GM23338 (cell line): ENCODE results near the gene TAF1B. TPM values are rescaled to one million over a fixed set of nuclear protein-coding genes. Genes with fewer than 3 reads are reported as not detected.

ENCODE experiments used
- ATAC-seq: fragments of 200-7000 bp; cut with Tn5 transposase; 3 replicates; pipeline ENCODE4 v1.9.1; 2020
- DNase-seq: peaks from one replicate; pipeline ENCODE4 v3.0.0-alpha.2; 2015; ENCODE audit warnings: low spot score
- H2AFZ ChIP-seq: fragments of 200-600 bp; sonication (generic); 2 replicates; pipeline ENCODE4 v1.8.0; 2016; ENCODE audit warnings: antibody characterized with exemption, mild to moderate bottlenecking, moderate library complexity
- H3F3A ChIP-seq: fragments of 200-600 bp; sonication (generic); replicated peaks from 2 replicates; pipeline ENCODE4 v1.8.0; 2017; ENCODE audit warnings: antibody characterized with exemption, mixed run types, low read depth
- H3K27ac ChIP-seq: fragments of 200-600 bp; sonication (generic); 2 replicates; pipeline ENCODE4 v1.6.1; 2016; ENCODE audit warnings: low read depth
- H3K27me3 ChIP-seq: fragments of 200-600 bp; sonication (generic); 2 replicates; pipeline ENCODE4 v1.8.0; 2016; ENCODE audit warnings: mild to moderate bottlenecking, mixed run types, moderate library complexity; ENCODE audit not compliant: insufficient read depth
- H3K36me3 ChIP-seq: fragments of 200-600 bp; sonication (generic); 2 replicates; pipeline ENCODE4 v1.8.0; 2016; ENCODE audit warnings: mild to moderate bottlenecking; ENCODE audit not compliant: insufficient read depth
- H3K4me1 ChIP-seq: fragments of 200-600 bp; sonication (generic); 2 replicates; pipeline ENCODE4 v1.8.0; 2016; ENCODE audit warnings: mild to moderate bottlenecking, moderate library complexity; ENCODE audit not compliant: insufficient read depth
- H3K4me2 ChIP-seq: fragments of 200-600 bp; sonication (generic); 2 replicates; pipeline ENCODE4 v1.7.1; 2017; ENCODE audit warnings: mixed run types
- H3K4me3 ChIP-seq: fragments of 200-600 bp; sonication (generic); 2 replicates; pipeline ENCODE4 v1.6.1; 2016; ENCODE audit warnings: mixed run types
- H3K79me2 ChIP-seq: fragments of 200-600 bp; sonication (generic); replicated peaks from 2 replicates; pipeline ENCODE4 v1.8.0; 2017; ENCODE audit warnings: mild to moderate bottlenecking; ENCODE audit not compliant: insufficient read depth
- H3K9me2 ChIP-seq: fragments of 200-600 bp; sonication (generic); 2 replicates; pipeline ENCODE4 v1.8.0; 2017; ENCODE audit not compliant: insufficient read depth
- H4K20me1 ChIP-seq: fragments of 200-600 bp; sonication (generic); replicated peaks from 2 replicates; pipeline ENCODE4 v1.8.0; 2017; ENCODE audit warnings: mild to moderate bottlenecking; ENCODE audit not compliant: insufficient read depth
- H3K27ac Mint-ChIP-seq: 2 replicates; pipeline ENCODE4 v1.8.0; 2020; ENCODE audit warnings: inconsistent platforms, mild to moderate bottlenecking, moderate library complexity, mixed read lengths
- H3K27me3 Mint-ChIP-seq: 3 replicates; pipeline ENCODE4 v1.8.0; 2022; ENCODE audit warnings: low read depth, mild to moderate bottlenecking, moderate library complexity, mixed read lengths, inconsistent platforms; ENCODE audit not compliant: insufficient read depth, poor library complexity
- H3K36me3 Mint-ChIP-seq: 3 replicates; pipeline ENCODE4 v1.8.0; 2021; ENCODE audit warnings: low read depth, mild to moderate bottlenecking, inconsistent platforms, moderate library complexity, mixed read lengths
- H3K4me1 Mint-ChIP-seq: 3 replicates; pipeline ENCODE4 v1.8.0; 2020; ENCODE audit warnings: mild to moderate bottlenecking, inconsistent platforms, mixed read lengths
- H3K4me3 Mint-ChIP-seq: 3 replicates; pipeline ENCODE4 v1.8.0; 2021; ENCODE audit warnings: moderate library complexity, mild to moderate bottlenecking, inconsistent platforms, mixed read lengths
- H3K9me3 Mint-ChIP-seq: 3 replicates; pipeline ENCODE4 v1.8.0; 2020; ENCODE audit warnings: moderate library complexity, mild to moderate bottlenecking, inconsistent platforms, mixed read lengths
- CREB1 ChIP-seq: fragments of 250-450 bp; sonication (Bioruptor Pico); IDR thresholded peaks from 2 replicates; pipeline ENCODE4 v1.5.0; 2020; ENCODE audit warnings: low read depth, mild to moderate bottlenecking, moderate library complexity
- NANOG ChIP-seq: IDR thresholded peaks from 2 replicates; pipeline ENCODE4 v1.6.1; 2016; ENCODE audit warnings: antibody characterized with exemption, borderline replicate concordance
- STAT1 ChIP-seq: IDR thresholded peaks from one replicate; pipeline ENCODE4 v1.6.1; 2016; ENCODE audit warnings: antibody characterized with exemption; ENCODE audit not compliant: unreplicated experiment
- ZNF331 ChIP-seq: fragments of 250-450 bp; sonication (Bioruptor Pico); IDR thresholded peaks from 2 replicates; pipeline ENCODE4 v1.5.0; 2020; ENCODE audit warnings: low read depth, mild to moderate bottlenecking, moderate library complexity
- polyA plus RNA-seq: library from polyadenylated mRNA; unstranded; fragments of >200 nt; fragmentation: Nextera tagmentation; extraction: Ambion mirVana; gene quantifications from 2 replicates; pipeline ENCODE4 v1.2.1, GENCODE V29; 2016
- total RNA-seq: library from RNA; depleted of rRNA; stranded (reverse); fragments of >200 nt; shearing (Covaris generic); gene quantifications from 2 replicates; pipeline ENCODE4 v1.2.3, GENCODE V29; 2014
- TF ChIP-seq, protein P1 (sequence below): fragments of 250-450 bp; sonication (Bioruptor Pico); IDR thresholded peaks from 2 replicates; pipeline ENCODE4 v1.5.0; 2020; ENCODE audit warnings: mild to moderate bottlenecking, moderate library complexity
- TF ChIP-seq, protein P2 (sequence below): IDR thresholded peaks from 2 replicates; pipeline ENCODE4 v1.6.1; 2016; ENCODE audit warnings: antibody characterized with exemption

Gene TAF1B
- total and polyA plus RNA-seq, 2 experiments from 2014 or later = 22.2 to 28.9 TPM

DNA sequence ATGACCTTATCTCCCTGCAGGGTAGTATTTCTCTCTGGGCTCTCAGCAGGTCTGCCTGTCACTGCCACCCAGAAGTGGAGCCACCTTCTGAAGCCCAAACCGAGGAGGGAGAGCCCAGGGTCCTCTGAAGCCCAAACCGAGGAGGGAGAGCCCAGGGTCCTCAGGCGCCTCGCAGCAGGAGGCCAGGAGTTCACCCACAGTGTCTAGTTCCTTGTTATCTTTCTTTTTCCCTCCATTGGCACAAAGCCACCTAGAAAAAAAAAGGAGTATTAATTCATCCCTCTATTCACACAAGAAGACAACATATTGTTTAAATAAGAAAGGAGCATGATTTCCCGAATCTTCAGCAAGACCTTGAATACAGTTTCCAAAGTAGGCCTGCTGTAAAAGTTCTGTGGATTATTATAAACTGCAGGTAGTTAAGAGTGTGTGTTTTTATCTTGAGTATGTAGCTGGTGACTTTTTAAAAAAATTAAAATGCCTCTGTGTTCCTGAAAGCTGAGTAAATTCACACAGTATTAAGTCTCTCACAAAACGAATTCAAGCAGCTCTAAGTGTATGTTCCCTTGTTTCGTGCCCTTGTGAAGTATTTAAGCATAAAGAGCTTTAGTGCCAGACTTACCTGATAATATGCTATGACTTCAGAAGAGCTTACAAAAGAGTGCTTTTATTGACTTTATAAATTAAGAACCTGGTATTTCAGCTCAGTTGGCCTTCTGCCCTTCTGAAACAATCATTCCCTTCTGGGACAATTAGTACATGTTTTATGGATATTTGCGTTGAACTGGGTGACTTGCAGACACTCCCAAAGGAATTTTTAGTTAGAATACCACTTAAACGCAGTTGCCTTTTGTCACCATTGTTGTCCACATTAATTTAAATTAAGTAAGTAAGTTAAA lies 96.6 kb downstream of the TAF1B start:
- ATAC-seq (no peak), DNase-seq (no peak)
- no peaks in the 10 kb centered on the region for H4K20me1 ChIP-seq
- no peaks in the 10 kb centered on the region for H3K27me3 ChIP-seq
- no peak overlapping the region for H3K4me2 ChIP-seq
- H3K36me3 ChIP-seq = no peaks in the 10 kb centered on the region
- Mint-ChIP-seq H3K9me3 (no peaks in the 10 kb centered on the region), H3K4me3 (no peak overlapping the region), H3K27me3 (peaks cover 3% of the 10 kb centered on the region), H3K27ac (no peak overlapping the region; the same call in 1 of the 2 replicates), H3K36me3 (peaks cover 6% of the 10 kb centered on the region; the same call in 1 of the 3 replicates), H3K4me1 (peaks cover 26% of the 10 kb centered on the region)
- H2AFZ ChIP-seq = no peak overlapping the region
- no peak for TF ChIP-seq STAT1
- H3K4me1 ChIP-seq = peaks cover 9% of the 10 kb centered on the region; the same call in 1 of the 2 replicates
- H3K9me2 ChIP-seq = no peaks in the 10 kb centered on the region
- H3K79me2 ChIP-seq = no peaks in the 10 kb centered on the region
- H3K27ac ChIP-seq = no peak overlapping the region
- H3K4me3 ChIP-seq = no peak overlapping the region
- no peaks in the 10 kb centered on the region for H3F3A ChIP-seq

DNA sequence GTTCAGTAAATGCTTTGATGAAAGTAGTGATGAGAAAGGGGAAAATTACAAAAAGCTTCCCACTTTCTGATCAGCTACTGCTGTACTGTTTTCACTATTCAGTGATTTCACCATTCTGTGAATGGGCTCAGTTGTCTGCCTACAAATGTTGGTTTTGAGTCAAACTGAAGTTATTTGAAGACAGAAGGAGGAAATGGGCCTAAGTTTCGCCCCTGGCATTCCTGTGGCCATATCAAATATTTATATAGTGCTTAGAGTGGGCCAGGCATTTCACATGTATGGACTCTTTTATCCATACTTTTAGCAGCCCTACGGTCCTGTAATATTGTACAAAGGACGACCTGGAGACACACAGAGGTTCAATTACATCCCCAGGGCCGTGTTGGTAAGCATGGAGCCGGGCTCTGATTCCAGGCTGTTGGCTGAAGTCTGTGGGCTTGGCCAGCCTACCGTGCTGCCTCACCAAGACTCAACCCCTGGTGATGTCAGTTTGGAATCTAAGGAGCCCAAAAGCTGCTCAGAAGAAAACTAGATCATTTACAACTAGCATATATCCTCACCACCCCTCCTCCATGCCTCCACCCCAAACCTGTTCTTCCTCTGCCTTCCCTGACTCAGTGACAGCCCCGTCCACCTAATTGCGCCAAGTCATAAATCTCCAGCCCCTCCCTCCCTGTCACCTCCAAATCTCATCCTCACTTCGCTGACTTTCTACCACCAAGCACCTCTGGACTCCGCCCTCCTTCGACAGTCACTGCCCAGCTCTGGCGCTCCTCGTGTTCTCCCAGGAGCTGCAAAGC lies 98.1 kb downstream of the TAF1B start:
- Histone ChIP-seq H3K27ac (no peak overlapping the region), H2AFZ (peak overlapping the region; percentile 72; the same call in 1 of the 2 replicates), H3K9me2 (no peaks in the 10 kb centered on the region), H3K79me2 (no peaks in the 10 kb centered on the region), H3K4me3 (no peak overlapping the region), H3K4me2 (no peak overlapping the region), H3K4me1 (peaks cover 9% of the 10 kb centered on the region; the same call in 1 of the 2 replicates), H3K36me3 (no peaks in the 10 kb centered on the region), H3F3A (no peaks in the 10 kb centered on the region), H4K20me1 (no peaks in the 10 kb centered on the region), H3K27me3 (no peaks in the 10 kb centered on the region)
- peak; percentile 37 for DNase-seq
- no peak for TF ChIP-seq STAT1
- no peak for TF ChIP-seq ZNF331 (CRISPR knock-in tag)
- H3K4me3 Mint-ChIP-seq = no peak overlapping the region
- H3K36me3 Mint-ChIP-seq = no peaks in the 10 kb centered on the region
- no peak overlapping the region for H3K27ac Mint-ChIP-seq
- peak; percentile 57 for ATAC-seq
- peaks cover 3% of the 10 kb centered on the region for H3K27me3 Mint-ChIP-seq
- peaks cover 26% of the 10 kb centered on the region for H3K4me1 Mint-ChIP-seq
- H3K9me3 Mint-ChIP-seq = no peaks in the 10 kb centered on the region

DNA sequence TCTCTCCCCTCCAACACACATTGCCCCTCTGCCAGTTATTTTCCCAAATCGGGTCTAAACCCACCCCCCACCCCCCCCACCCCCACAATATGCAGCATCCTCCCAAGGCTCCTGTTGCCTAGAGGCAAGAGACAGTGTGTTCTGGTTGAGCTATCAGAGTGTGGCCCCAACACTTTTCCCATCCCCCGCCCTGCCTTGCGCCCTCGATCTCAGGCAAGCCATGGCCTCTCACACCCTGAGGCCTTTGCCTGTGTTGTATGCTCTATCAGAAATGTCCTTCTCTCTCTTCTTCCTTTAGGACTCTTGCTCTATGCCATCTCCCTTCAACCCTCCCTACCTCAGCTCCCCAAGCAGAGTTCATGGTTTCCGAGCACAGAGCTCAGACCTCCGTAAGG lies 98.7 kb downstream of the TAF1B start:
- Histone ChIP-seq H3K79me2 (no peaks in the 10 kb centered on the region), H3K27ac (no peak overlapping the region), H3K4me3 (no peak overlapping the region), H2AFZ (peak overlapping the region; percentile 85), H3K4me1 (peaks cover 9% of the 10 kb centered on the region; the same call in 1 of the 2 replicates), H3F3A (no peaks in the 10 kb centered on the region), H3K36me3 (no peaks in the 10 kb centered on the region), H4K20me1 (no peaks in the 10 kb centered on the region), H3K4me2 (no peak overlapping the region), H3K9me2 (no peaks in the 10 kb centered on the region), H3K27me3 (no peaks in the 10 kb centered on the region)
- no peak overlapping the region for H3K27ac Mint-ChIP-seq
- H3K9me3 Mint-ChIP-seq = no peaks in the 10 kb centered on the region
- DNase-seq (peak; percentile 51), ATAC-seq (peak; percentile 54)
- H3K4me1 Mint-ChIP-seq = peaks cover 26% of the 10 kb centered on the region
- no peak overlapping the region for H3K4me3 Mint-ChIP-seq
- no peaks in the 10 kb centered on the region for H3K36me3 Mint-ChIP-seq
- H3K27me3 Mint-ChIP-seq = peaks cover 3% of the 10 kb centered on the region
- TF ChIP-seq, protein P1, sequence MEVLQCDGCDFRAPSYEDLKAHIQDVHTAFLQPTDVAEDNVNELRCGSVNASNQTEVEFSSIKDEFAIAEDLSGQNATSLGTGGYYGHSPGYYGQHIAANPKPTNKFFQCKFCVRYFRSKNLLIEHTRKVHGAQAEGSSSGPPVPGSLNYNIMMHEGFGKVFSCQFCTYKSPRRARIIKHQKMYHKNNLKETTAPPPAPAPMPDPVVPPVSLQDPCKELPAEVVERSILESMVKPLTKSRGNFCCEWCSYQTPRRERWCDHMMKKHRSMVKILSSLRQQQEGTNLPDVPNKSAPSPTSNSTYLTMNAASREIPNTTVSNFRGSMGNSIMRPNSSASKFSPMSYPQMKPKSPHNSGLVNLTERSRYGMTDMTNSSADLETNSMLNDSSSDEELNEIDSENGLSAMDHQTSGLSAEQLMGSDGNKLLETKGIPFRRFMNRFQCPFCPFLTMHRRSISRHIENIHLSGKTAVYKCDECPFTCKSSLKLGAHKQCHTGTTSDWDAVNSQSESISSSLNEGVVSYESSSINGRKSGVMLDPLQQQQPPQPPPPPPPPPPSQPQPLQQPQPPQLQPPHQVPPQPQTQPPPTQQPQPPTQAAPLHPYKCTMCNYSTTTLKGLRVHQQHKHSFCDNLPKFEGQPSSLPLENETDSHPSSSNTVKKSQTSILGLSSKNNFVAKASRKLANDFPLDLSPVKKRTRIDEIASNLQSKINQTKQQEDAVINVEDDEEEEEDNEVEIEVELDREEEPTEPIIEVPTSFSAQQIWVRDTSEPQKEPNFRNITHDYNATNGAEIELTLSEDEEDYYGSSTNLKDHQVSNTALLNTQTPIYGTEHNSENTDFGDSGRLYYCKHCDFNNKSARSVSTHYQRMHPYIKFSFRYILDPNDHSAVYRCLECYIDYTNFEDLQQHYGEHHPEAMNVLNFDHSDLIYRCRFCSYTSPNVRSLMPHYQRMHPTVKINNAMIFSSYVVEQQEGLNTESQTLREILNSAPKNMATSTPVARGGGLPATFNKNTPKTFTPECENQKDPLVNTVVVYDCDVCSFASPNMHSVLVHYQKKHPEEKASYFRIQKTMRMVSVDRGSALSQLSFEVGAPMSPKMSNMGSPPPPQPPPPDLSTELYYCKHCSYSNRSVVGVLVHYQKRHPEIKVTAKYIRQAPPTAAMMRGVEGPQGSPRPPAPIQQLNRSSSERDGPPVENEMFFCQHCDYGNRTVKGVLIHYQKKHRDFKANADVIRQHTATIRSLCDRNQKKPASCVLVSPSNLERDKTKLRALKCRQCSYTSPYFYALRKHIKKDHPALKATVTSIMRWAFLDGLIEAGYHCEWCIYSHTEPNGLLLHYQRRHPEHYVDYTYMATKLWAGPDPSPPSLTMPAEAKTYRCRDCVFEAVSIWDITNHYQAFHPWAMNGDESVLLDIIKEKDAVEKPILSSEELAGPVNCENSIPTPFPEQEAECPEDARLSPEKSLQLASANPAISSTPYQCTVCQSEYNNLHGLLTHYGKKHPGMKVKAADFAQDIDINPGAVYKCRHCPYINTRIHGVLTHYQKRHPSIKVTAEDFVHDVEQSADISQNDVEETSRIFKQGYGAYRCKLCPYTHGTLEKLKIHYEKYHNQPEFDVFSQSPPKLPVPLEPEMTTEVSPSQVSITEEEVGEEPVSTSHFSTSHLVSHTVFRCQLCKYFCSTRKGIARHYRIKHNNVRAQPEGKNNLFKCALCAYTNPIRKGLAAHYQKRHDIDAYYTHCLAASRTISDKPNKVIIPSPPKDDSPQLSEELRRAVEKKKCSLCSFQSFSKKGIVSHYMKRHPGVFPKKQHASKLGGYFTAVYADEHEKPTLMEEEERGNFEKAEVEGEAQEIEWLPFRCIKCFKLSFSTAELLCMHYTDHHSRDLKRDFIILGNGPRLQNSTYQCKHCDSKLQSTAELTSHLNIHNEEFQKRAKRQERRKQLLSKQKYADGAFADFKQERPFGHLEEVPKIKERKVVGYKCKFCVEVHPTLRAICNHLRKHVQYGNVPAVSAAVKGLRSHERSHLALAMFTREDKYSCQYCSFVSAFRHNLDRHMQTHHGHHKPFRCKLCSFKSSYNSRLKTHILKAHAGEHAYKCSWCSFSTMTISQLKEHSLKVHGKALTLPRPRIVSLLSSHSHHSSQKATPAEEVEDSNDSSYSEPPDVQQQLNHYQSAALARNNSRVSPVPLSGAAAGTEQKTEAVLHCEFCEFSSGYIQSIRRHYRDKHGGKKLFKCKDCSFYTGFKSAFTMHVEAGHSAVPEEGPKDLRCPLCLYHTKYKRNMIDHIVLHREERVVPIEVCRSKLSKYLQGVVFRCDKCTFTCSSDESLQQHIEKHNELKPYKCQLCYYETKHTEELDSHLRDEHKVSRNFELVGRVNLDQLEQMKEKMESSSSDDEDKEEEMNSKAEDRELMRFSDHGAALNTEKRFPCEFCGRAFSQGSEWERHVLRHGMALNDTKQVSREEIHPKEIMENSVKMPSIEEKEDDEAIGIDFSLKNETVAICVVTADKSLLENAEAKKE (CRISPR knock-in tag) = no peak
- TF ChIP-seq STAT1 = no peak
- TF ChIP-seq, protein P2, sequence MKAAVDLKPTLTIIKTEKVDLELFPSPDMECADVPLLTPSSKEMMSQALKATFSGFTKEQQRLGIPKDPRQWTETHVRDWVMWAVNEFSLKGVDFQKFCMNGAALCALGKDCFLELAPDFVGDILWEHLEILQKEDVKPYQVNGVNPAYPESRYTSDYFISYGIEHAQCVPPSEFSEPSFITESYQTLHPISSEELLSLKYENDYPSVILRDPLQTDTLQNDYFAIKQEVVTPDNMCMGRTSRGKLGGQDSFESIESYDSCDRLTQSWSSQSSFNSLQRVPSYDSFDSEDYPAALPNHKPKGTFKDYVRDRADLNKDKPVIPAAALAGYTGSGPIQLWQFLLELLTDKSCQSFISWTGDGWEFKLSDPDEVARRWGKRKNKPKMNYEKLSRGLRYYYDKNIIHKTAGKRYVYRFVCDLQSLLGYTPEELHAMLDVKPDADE = no peak
- no peak for TF ChIP-seq NANOG
- TF ChIP-seq CREB1 = no peak
- no peak for TF ChIP-seq ZNF331 (CRISPR knock-in tag)
